A549 treated with ZK216348 at 1 μM for 4 hours (cell line): ENCODE measurements around the gene CXCR5. TPM values are rescaled to one million over a fixed set of nuclear protein-coding genes. Genes with fewer than 3 reads are reported as not detected.

Source experiments
- total RNA-seq: library from RNA; stranded (reverse); fragments of 200-300 nt; extraction: Qiagen RNA extraction; gene quantifications from 5 replicates; pipeline ENCODE4 v1.2.3, GENCODE V29; 2022; ENCODE audit warnings: low read depth

CXCR5 gene, protein sequence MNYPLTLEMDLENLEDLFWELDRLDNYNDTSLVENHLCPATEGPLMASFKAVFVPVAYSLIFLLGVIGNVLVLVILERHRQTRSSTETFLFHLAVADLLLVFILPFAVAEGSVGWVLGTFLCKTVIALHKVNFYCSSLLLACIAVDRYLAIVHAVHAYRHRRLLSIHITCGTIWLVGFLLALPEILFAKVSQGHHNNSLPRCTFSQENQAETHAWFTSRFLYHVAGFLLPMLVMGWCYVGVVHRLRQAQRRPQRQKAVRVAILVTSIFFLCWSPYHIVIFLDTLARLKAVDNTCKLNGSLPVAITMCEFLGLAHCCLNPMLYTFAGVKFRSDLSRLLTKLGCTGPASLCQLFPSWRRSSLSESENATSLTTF
- 0.02 to 0.15 TPM (median 0.09 TPM) in 5 replicates for total RNA-seq

DNA sequence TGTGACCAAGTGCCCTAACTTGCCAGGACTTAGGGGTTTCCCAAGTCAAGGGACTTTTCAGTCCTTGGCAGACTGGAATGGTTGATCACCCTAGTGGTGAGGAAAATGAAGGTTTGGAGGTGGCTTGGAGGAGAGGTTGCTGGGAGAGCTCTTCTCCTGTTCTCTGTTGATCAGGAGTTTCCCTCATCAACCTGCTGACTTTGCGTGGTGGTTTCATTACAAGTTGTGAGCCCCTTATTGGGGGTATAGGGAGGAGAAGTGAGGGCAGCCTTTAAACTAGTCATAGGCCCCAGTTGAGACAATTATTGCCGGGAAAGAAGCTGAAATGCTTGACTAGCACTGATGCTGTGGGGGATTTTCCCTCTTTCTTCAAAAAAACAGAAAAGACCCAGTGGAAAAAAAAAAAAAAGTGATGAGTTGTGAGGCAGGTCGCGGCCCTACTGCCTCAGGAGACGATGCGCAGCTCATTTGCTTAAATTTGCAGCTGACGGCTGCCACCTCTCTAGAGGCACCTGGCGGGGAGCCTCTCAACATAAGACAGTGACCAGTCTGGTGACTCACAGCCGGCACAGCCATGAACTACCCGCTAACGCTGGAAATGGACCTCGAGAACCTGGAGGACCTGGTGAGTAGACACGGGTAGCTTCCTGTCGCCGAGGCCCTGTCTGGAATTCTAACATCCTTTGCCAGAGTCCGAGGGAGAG, at the start of gene CXCR5:
TSS of gene CXCR5 (plus strand) at position 525 of the 704 bp plus-strand sequence. CDS start at position 575, 50 bp downstream.

Other genes with a start within 250 kb of the CXCR5 start
- not detected in 5 replicates for gene TREH, start 204.2 kb upstream of the CXCR5 start, total RNA-seq
- 17.8 to 40.6 TPM (median 25.9 TPM) in 5 replicates for gene DDX6, start 92.7 kb upstream of the CXCR5 start, total RNA-seq
- gene BCL9L, start 42.0 kb downstream of the CXCR5 start, total RNA-seq = 63.1 to 252 TPM (median 184 TPM) in 5 replicates
- gene UPK2, start 72.4 kb downstream of the CXCR5 start, total RNA-seq = 0.37 to 1.5 TPM (median 0.67 TPM) in 5 replicates
- gene FOXR1, start 87.9 kb downstream of the CXCR5 start, total RNA-seq = not detected in 5 replicates
- 11.1 to 20.6 TPM (median 13.1 TPM) in 5 replicates for gene CENATAC, start 114.2 kb downstream of the CXCR5 start, total RNA-seq
- 691 to 1,512 TPM (median 820 TPM) in 5 replicates for gene RPS25, start 134.5 kb downstream of the CXCR5 start, total RNA-seq
- 50.7 to 64.1 TPM (median 59.1 TPM) in 5 replicates for gene TRAPPC4, start 134.9 kb downstream of the CXCR5 start, total RNA-seq
- 7.9 to 11.6 TPM (median 10.8 TPM) in 5 replicates for gene SLC37A4, start 147.0 kb downstream of the CXCR5 start, total RNA-seq
- 34.1 to 54.5 TPM (median 50.5 TPM) in 5 replicates for gene HYOU1, start 173.3 kb downstream of the CXCR5 start, total RNA-seq
- 9.8 to 15.1 TPM (median 13.4 TPM) in 5 replicates for gene VPS11, start 183.9 kb downstream of the CXCR5 start, total RNA-seq
- 40.5 to 49.7 TPM (median 47.6 TPM) in 5 replicates for gene HMBS, start 201.0 kb downstream of the CXCR5 start, total RNA-seq
- 37.5 to 45.6 TPM (median 44.9 TPM) in 5 replicates for gene DPAGT1, start 218.0 kb downstream of the CXCR5 start, total RNA-seq
- 3.6 to 6.6 TPM (median 6.5 TPM) in 5 replicates for gene C2CD2L, start 223.5 kb downstream of the CXCR5 start, total RNA-seq
- 7.5 to 11.2 TPM (median 9.5 TPM) in 5 replicates for gene HINFP, start 237.7 kb downstream of the CXCR5 start, total RNA-seq